Natural killer cell treated with Interleukin-12 subunit alpha and Interleukin-12 subunit beta and Interleukin-15 and Interleukin-18, amount 100 ng/mL, for 72 hours (primary cell): ENCODE measurements around the gene FKBP1A. TPM values are rescaled to one million over a fixed set of nuclear protein-coding genes. Genes with fewer than 3 reads are reported as not detected.

Source experiments
- ATAC-seq, 2 donors: fragments of 150-1000 bp; cut with Tn5 transposase in 1 of 2; sonication (Bioruptor Pico), chemical (Tn5 transposase) in 1 of 2; 2 replicates each; pipeline ENCODE4 v1.10.0; 2021
- DNase-seq: peaks from one replicate; pipeline ENCODE4 v3.0.0; 2022; ENCODE audit warnings: low spot score
- H3K27ac Mint-ChIP-seq, 2 donors: 1 replicate in 1 of 2; 2 replicates in 1 of 2; pipeline ENCODE4 v1.8.0; 2022; ENCODE audit warnings: mixed read lengths in 2 of 2, mild to moderate bottlenecking in 1 of 2, moderate library complexity in 1 of 2
- H3K27me3 Mint-ChIP-seq, 2 donors: 1 replicate in 1 of 2; 2 replicates in 1 of 2; pipeline ENCODE4 v1.8.0; 2022; ENCODE audit warnings: mixed read lengths in 2 of 2
- H3K36me3 Mint-ChIP-seq: one replicate; pipeline ENCODE4 v1.8.0; 2022; ENCODE audit warnings: mixed read lengths
- H3K4me1 Mint-ChIP-seq, 2 donors: 1 replicate in 1 of 2; 2 replicates in 1 of 2; pipeline ENCODE4 v1.8.0; 2022; ENCODE audit warnings: low read depth in 2 of 2, mixed read lengths in 2 of 2, mild to moderate bottlenecking in 1 of 2
- H3K4me3 Mint-ChIP-seq: one replicate; pipeline ENCODE4 v1.8.0; 2022; ENCODE audit warnings: mixed read lengths
- H3K9me3 Mint-ChIP-seq: 2 replicates; pipeline ENCODE4 v1.8.0; 2022; ENCODE audit warnings: mixed read lengths
- total RNA-seq, 2 donors: library from RNA; stranded (reverse); gene quantifications; one replicate each; pipeline ENCODE4 v1.2.3, GENCODE V29; 2022

FKBP1A gene
- total RNA-seq, 2 donors from 2014 or later: 167 to 229 TPM

- H3K36me3 Mint-ChIP-seq: peaks cover 7% of the 10 kb centered on the region
- peaks cover 3 to 4% of the 10 kb centered on the region in 2 donors for H3K4me1 Mint-ChIP-seq
- ATAC-seq (no peak), DNase-seq (no peak)
- H3K27ac Mint-ChIP-seq: no peak overlapping the region
- peaks cover 2% of the 10 kb centered on the region for H3K9me3 Mint-ChIP-seq
- no peak overlapping the region for H3K4me3 Mint-ChIP-seq
- H3K27me3 Mint-ChIP-seq: peaks cover 55 to 76% of the 10 kb centered on the region in 2 donors
These were observed 33.5 kb upstream of the FKBP1A start for GRCh38 chr20:1426231-1426849.

DNA sequence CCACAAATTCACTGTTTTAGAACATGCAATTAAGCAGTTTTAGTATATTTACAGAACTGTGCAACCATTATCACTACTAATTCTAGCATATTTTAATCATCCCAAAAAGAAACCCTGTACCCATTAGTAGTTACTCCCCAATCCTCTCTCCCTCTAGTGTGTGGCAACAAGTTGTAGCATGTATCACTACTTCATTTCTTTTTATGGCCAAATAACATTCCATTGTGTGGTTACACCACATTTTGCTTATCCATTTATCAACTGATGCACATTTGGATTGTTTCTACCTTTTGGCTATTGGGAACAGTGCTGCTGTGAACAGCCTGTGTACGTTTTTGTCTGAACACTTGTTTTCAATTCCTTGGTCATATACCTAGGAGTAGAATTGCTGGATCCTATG is 31.5 kb upstream of the FKBP1A start:
- Mint-ChIP-seq H3K36me3 (peaks cover 23% of the 10 kb centered on the region), H3K4me3 (no peak overlapping the region), H3K27ac (no peak overlapping the region), H3K27me3 (peaks cover 47 to 71% of the 10 kb centered on the region in 2 donors), H3K9me3 (peaks cover 7% of the 10 kb centered on the region), H3K4me1 (peaks cover 3 to 4% of the 10 kb centered on the region in 2 donors)
- ATAC-seq (no peak), DNase-seq (no peak)

DNA sequence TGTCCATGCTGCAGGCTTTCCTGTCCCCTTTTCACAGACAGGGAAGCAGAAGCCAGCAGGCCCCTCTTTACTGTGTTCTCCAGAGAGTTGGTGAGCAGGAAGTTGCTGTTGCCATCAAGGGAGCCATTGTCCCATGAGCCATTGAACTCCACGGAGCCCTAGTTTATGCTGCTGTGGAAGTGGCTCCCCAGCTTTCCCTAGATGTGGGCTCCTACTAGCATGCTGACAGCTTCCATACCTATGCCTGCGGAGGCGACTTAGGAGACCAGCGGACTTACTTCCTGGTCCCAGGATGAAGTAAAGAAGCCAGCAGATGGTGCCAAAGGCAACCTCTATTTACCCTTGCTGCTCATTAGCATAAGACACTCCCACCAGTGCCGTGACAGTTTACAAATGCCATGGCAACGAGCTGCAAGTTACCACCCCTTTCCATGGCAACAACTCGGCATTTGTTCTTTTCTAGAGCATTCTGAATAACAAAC is 30.8 kb upstream of the FKBP1A start:
- peaks cover 47 to 71% of the 10 kb centered on the region in 2 donors for H3K27me3 Mint-ChIP-seq
- no peak overlapping the region for H3K27ac Mint-ChIP-seq
- DNase-seq: no peak
- ATAC-seq: no peak
- H3K4me3 Mint-ChIP-seq: no peak overlapping the region
- H3K4me1 Mint-ChIP-seq: peaks cover 3 to 4% of the 10 kb centered on the region in 2 donors
- H3K36me3 Mint-ChIP-seq: peaks cover 28% of the 10 kb centered on the region
- H3K9me3 Mint-ChIP-seq: peaks cover 11% of the 10 kb centered on the region

- H3K27ac Mint-ChIP-seq: no peak overlapping the region
- DNase-seq (no peak), ATAC-seq (no peak)
- no peak overlapping the region for H3K4me3 Mint-ChIP-seq
- H3K36me3 Mint-ChIP-seq: peaks cover 29% of the 10 kb centered on the region
- H3K9me3 Mint-ChIP-seq: peaks cover 11% of the 10 kb centered on the region
- H3K27me3 Mint-ChIP-seq: peaks cover 48 to 72% of the 10 kb centered on the region in 2 donors
- H3K4me1 Mint-ChIP-seq: peaks cover 3 to 4% of the 10 kb centered on the region in 2 donors
These were observed 30.4 kb upstream of the FKBP1A start for GRCh38 chr20:1423206-1423605.

GRCh38 chr20:1422753-1423152 is 29.9 kb upstream of the FKBP1A start:
- Mint-ChIP-seq H3K27me3 (peaks cover 46 to 72% of the 10 kb centered on the region in 2 donors), H3K9me3 (peaks cover 11% of the 10 kb centered on the region), H3K36me3 (peaks cover 29% of the 10 kb centered on the region), H3K27ac (no peak overlapping the region), H3K4me1 (peaks cover 3 to 4% of the 10 kb centered on the region in 2 donors), H3K4me3 (no peak overlapping the region)
- ATAC-seq (no peak), DNase-seq (no peak)

- Mint-ChIP-seq H3K4me3 (no peak overlapping the region), H3K4me1 (peaks cover 16 to 20% of the 10 kb centered on the region in 2 donors), H3K9me3 (peaks cover 11% of the 10 kb centered on the region), H3K36me3 (peaks cover 29% of the 10 kb centered on the region), H3K27me3 (peaks cover 48 to 65% of the 10 kb centered on the region in 2 donors), H3K27ac (no peak overlapping the region)
- DNase-seq (no peak), ATAC-seq (no peak)
These were observed 27.2 kb upstream of the FKBP1A start for GRCh38 chr20:1420066-1420465.

DNA sequence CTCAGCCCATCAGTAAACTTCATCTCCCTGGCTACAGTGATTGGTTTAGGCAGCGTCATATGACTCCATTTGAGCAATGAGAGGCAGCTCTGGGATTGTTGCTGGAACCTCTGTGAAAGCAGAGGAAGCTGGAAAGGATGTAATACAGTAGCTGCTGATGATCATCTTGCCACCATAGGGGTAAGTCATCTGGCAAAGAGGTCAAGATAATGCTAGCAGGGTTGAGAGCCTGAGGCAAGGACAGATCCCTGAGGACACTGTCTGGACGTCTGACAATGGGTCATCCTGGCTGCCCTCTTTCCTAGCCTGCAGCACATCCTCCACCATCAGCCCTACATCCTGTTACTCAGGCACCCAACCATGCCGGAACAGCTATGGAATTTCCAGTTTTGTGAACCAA is 25.5 kb upstream of the FKBP1A start:
- DNase-seq (no peak), ATAC-seq (no peak)
- H3K4me3 Mint-ChIP-seq: no peak overlapping the region
- peaks cover 16 to 20% of the 10 kb centered on the region in 2 donors for H3K4me1 Mint-ChIP-seq
- no peak overlapping the region for H3K27ac Mint-ChIP-seq
- H3K9me3 Mint-ChIP-seq: peaks cover 11% of the 10 kb centered on the region
- H3K36me3 Mint-ChIP-seq: peaks cover 29% of the 10 kb centered on the region
- peaks cover 46 to 66% of the 10 kb centered on the region in 2 donors for H3K27me3 Mint-ChIP-seq

DNA sequence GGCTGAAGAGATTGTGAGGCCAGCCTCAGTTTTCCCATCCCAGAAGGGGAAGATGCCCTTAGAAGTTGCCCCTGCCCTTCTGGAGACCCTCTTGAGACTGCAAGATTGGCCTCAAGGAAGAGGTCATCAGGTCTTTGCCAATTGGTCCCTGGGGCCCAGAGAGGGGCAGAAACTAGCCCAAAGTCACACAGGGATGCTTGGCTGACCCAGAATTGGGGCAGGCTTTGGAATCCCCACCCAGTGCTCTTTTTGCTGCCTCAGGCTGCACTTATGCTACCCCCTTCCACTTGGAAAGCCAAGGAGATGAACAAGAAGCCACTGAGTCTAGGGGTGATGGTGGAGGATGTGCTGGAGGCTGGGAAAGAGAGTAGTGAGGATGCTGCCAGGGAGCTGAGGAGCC is 24.9 kb upstream of the FKBP1A start:
- Mint-ChIP-seq H3K27ac (no peak overlapping the region), H3K36me3 (peaks cover 29% of the 10 kb centered on the region), H3K4me3 (no peak overlapping the region), H3K9me3 (peaks cover 11% of the 10 kb centered on the region), H3K27me3 (peaks cover 43 to 66% of the 10 kb centered on the region in 2 donors), H3K4me1 (peaks cover 15 to 17% of the 10 kb centered on the region in 2 donors)
- no peak for ATAC-seq
- DNase-seq: no peak

DNA sequence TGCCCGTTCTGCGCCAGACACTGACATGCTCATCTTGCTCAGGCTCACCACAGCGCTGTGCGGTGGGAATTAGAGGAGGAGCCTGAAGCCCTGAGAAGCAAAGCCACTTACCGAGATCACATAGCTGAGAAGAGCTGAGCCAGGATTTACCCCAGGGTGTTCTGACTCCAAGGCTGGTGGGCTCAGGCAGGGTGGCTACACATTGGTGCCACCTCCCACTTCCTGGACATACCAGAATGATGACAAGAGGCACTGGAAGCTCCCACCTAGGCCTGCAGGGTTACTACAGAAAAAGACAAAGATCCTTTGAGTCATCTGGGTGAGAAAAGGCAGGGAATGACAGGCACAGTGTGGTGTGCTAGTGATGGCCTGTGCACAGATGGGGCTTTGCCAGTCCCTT is 24.4 kb upstream of the FKBP1A start:
- Mint-ChIP-seq H3K27ac (peak overlapping the region in 1 of 2 donors; percentile 19), H3K27me3 (peaks cover 45 to 66% of the 10 kb centered on the region in 2 donors), H3K9me3 (peaks cover 11% of the 10 kb centered on the region), H3K4me1 (peaks cover 13 to 16% of the 10 kb centered on the region in 2 donors), H3K36me3 (peaks cover 27% of the 10 kb centered on the region), H3K4me3 (no peak overlapping the region)
- ATAC-seq: peak in 1 of 2 donors; percentile 12
- no peak for DNase-seq

- Mint-ChIP-seq H3K4me3 (peak overlapping the region; percentile 40), H3K4me1 (peaks cover 13 to 16% of the 10 kb centered on the region in 2 donors), H3K27me3 (peaks cover 47 to 66% of the 10 kb centered on the region in 2 donors), H3K9me3 (peaks cover 9% of the 10 kb centered on the region), H3K36me3 (peaks cover 26% of the 10 kb centered on the region), H3K27ac (no peak overlapping the region)
- DNase-seq: peak; percentile 69
- peak; percentile 89 to 91 for ATAC-seq
These were observed 23.0 kb upstream of the FKBP1A start for GRCh38 chr20:1415667-1416468.

DNA sequence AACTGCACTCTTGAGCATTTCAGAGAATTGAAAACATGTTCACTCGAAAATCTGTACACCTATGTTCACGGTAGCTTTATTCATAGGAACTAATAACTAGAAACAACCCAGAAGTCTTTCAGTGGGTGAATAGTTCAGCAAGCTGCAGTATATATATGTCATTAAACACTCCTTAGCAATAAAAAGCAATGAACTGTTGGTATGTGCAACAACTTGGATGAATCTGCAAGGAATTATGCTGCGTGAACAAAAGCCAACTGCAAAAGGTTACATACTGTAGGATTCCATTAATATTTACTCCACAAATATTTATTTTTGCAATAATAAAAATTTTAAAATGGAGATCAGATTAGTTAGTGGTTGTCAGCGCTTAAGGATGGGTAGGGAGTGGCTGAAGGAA is 22.1 kb upstream of the FKBP1A start:
- Mint-ChIP-seq H3K4me3 (no peak overlapping the region), H3K27me3 (peaks cover 46 to 65% of the 10 kb centered on the region in 2 donors), H3K9me3 (peaks cover 4% of the 10 kb centered on the region), H3K27ac (no peak overlapping the region), H3K4me1 (peaks cover 13 to 16% of the 10 kb centered on the region in 2 donors), H3K36me3 (peaks cover 17% of the 10 kb centered on the region)
- no peak for ATAC-seq
- DNase-seq: no peak

DNA sequence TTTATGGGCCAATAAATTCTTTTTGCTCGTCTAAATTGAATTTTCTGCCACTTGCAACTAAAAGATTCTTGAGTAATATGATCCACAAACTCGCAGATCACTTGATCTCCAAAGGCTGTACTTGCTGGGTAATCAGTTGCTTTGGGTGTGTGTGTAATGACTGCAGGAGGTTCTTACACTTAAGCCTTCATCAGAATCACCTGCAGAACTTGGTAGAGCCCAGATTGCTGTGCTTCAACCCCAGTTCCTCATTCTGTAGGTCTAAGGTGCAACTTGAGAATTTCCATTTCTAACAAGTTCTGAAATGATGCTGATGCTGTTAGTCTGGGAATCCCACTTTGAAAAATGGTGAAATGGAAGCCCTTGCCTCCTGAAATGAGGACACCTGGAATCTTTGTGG is 12.9 kb upstream of the FKBP1A start:
- Mint-ChIP-seq H3K9me3 (no peaks in the 10 kb centered on the region), H3K4me3 (no peak overlapping the region), H3K4me1 (peaks cover 0 to 3% of the 10 kb centered on the region in 2 donors), H3K27me3 (peaks cover 36 to 41% of the 10 kb centered on the region in 2 donors), H3K36me3 (no peaks in the 10 kb centered on the region), H3K27ac (no peak overlapping the region)
- DNase-seq (no peak), ATAC-seq (no peak)

- H3K27ac Mint-ChIP-seq: no peak overlapping the region
- H3K36me3 Mint-ChIP-seq: no peaks in the 10 kb centered on the region
- H3K27me3 Mint-ChIP-seq: peaks cover 35 to 36% of the 10 kb centered on the region in 2 donors
- ATAC-seq (no peak), DNase-seq (no peak)
- H3K9me3 Mint-ChIP-seq: no peaks in the 10 kb centered on the region
- H3K4me1 Mint-ChIP-seq: peaks cover 0 to 3% of the 10 kb centered on the region in 2 donors
- no peak overlapping the region for H3K4me3 Mint-ChIP-seq
These were observed 10.8 kb upstream of the FKBP1A start for GRCh38 chr20:1403624-1404023.

- Mint-ChIP-seq H3K4me1 (peaks cover 0 to 3% of the 10 kb centered on the region in 2 donors), H3K27me3 (peaks cover 26 to 35% of the 10 kb centered on the region in 2 donors), H3K9me3 (no peaks in the 10 kb centered on the region), H3K27ac (no peak overlapping the region), H3K4me3 (no peak overlapping the region), H3K36me3 (no peaks in the 10 kb centered on the region)
- DNase-seq: no peak
- no peak for ATAC-seq
These were observed 9.3 kb upstream of the FKBP1A start for GRCh38 chr20:1402149-1402548.
